ENCODE data around the gene TMEM186. TPM values are rescaled to one million over a fixed set of nuclear protein-coding genes. Genes with fewer than 3 reads are reported as not detected.

Gene TMEM186
- total and polyA plus RNA-seq, 2 of the 8 experiments (the other 6 are each of a cell fraction or from before 2014, with no cell fraction given), result 13.1 TPM

- no peak for TF ChIP-seq SAP30 (IDR thresholded peaks at IDR 0.05; ENCODE audit: insufficient read depth, insufficient replicate concordance, low read length)
Measured at GRCh38 chr16:8785408-8785807, 12.0 kb downstream of the TMEM186 start (continued).

Data from H1 (cell line).